HEK293 (cell line): ENCODE measurements around the gene SLIT1.

Experiments
- CTCF ChIA-PET: fragments of 350-600 bp; formaldehyde crosslinking; extraction: SDS; loops from one replicate; lab custom pipeline; 2021; ENCODE audit warnings: antibody characterized with exemption; lab: Yijun Ruan, JAX
- POLR2A ChIA-PET: fragments of 300-600 bp; formaldehyde crosslinking; extraction: SDS; loops from one replicate; lab custom pipeline; 2020; ENCODE audit warnings: antibody characterized with exemption, inconsistent platforms; lab: Yijun Ruan, JAX
- H3K27ac ChIP-seq: fragments of 200-500 bp; sonication (Bioruptor generic); 2 replicates; pipeline ENCODE4 v1.5.1; 2014; ENCODE audit warnings: low read depth, low read length, control low read depth, inconsistent platforms; ENCODE audit errors: extremely low read depth
- H3K36me3 ChIP-seq, 2 experiments: fragments of 200-500 bp in 1 of 2; sonication (Bioruptor generic) in 1 of 2; 1 replicate in 1 of 2; 2 replicates in 1 of 2; pipeline ENCODE4 v1.5.1; 2014 to 2017; ENCODE audit warnings: inconsistent platforms in 2 of 2, low read length in 2 of 2; ENCODE audit not compliant: control insufficient read depth in 2 of 2, insufficient read depth in 1 of 2
- H3K4me1 ChIP-seq: fragments of 200-500 bp; sonication (Bioruptor generic); 2 replicates; pipeline ENCODE4 v1.5.1; 2014; ENCODE audit warnings: mild to moderate bottlenecking, low read length, inconsistent platforms; ENCODE audit not compliant: control insufficient read depth, insufficient read depth
- H3K4me3 ChIP-seq: 2 replicates; pipeline ENCODE4 v1.5.1; 2011; ENCODE audit warnings: low read depth, mild to moderate bottlenecking, control low read depth, low read length, moderate library complexity
- H3K9me3 ChIP-seq: fragments of 200-500 bp; sonication (Bioruptor generic); 2 replicates; pipeline ENCODE4 v1.5.1; 2014; ENCODE audit warnings: low read depth, low read length, inconsistent platforms; ENCODE audit not compliant: control insufficient read depth, insufficient read depth
- BCL11B ChIP-seq: fragments of 450-650 bp; formaldehyde crosslinking; IDR thresholded peaks from 2 replicates; pipeline ENCODE4 v1.5.1; 2016; ENCODE audit warnings: low read depth, missing biosample characterization, missing genetic modification characterization
- BCL6B ChIP-seq: fragments of 450-650 bp; formaldehyde crosslinking; IDR thresholded peaks from 2 replicates; pipeline ENCODE4 v1.5.1; 2017; ENCODE audit warnings: missing biosample characterization, missing genetic modification characterization
- FEZF1 ChIP-seq: fragments of 450-650 bp; formaldehyde crosslinking; IDR thresholded peaks from 2 replicates; pipeline ENCODE4 v1.5.1; 2016; ENCODE audit warnings: missing biosample characterization, missing genetic modification characterization
- GLIS1 ChIP-seq: fragments of 450-650 bp; formaldehyde crosslinking; IDR thresholded peaks from 2 replicates; pipeline ENCODE4 v1.5.1; 2016; ENCODE audit warnings: missing biosample characterization, missing genetic modification characterization
- PRDM10 ChIP-seq: fragments of 450-650 bp; formaldehyde crosslinking; IDR thresholded peaks from 2 replicates; pipeline ENCODE4 v1.5.1; 2016; ENCODE audit warnings: missing biosample characterization, missing genetic modification characterization
- ZBTB11 ChIP-seq: fragments of 450-650 bp; formaldehyde crosslinking; conservative IDR thresholded peaks from 2 replicates; pipeline ENCODE4 v1.5.1; 2016; ENCODE audit warnings: low read depth, missing biosample characterization, missing genetic modification characterization
- ZBTB17 ChIP-seq: fragments of 450-650 bp; formaldehyde crosslinking; IDR thresholded peaks from 2 replicates; pipeline ENCODE4 v1.5.1; 2016; ENCODE audit warnings: missing biosample characterization, missing genetic modification characterization
- ZNF221 ChIP-seq: fragments of 450-650 bp; formaldehyde crosslinking; IDR thresholded peaks from 2 replicates; pipeline ENCODE4 v1.5.1; 2017; ENCODE audit warnings: missing biosample characterization, missing genetic modification characterization, borderline replicate concordance
- ZNF23 ChIP-seq: fragments of 450-650 bp; formaldehyde crosslinking; IDR thresholded peaks from 2 replicates; pipeline ENCODE4 v1.5.1; 2016; ENCODE audit warnings: missing biosample characterization, missing genetic modification characterization, borderline replicate concordance
- ZNF274 ChIP-seq, 2 experiments: fragments of 200-500 bp in 1 of 2; fragments of 450-650 bp in 1 of 2; sonication (Bioruptor generic) in 1 of 2; formaldehyde crosslinking in 1 of 2; IDR thresholded peaks; 2 replicates each; pipeline versions ENCODE4 v1.5.1 to v1.6.1; 2014 to 2016; ENCODE audit warnings: borderline replicate concordance in 1 of 2, inconsistent platforms in 1 of 2, low read length in 1 of 2, missing biosample characterization in 1 of 2, missing genetic modification characterization in 1 of 2
- ZNF404 ChIP-seq: fragments of 450-650 bp; formaldehyde crosslinking; IDR thresholded peaks from 2 replicates; pipeline ENCODE4 v1.5.1; 2017; ENCODE audit warnings: missing biosample characterization, missing genetic modification characterization
- ZNF558 ChIP-seq: fragments of 450-650 bp; formaldehyde crosslinking; IDR thresholded peaks from 2 replicates; pipeline ENCODE4 v1.5.1; 2016; ENCODE audit warnings: missing biosample characterization, missing genetic modification characterization
- ZNF664 ChIP-seq: fragments of 450-650 bp; formaldehyde crosslinking; IDR thresholded peaks from 2 replicates; pipeline ENCODE4 v1.5.1; 2016; ENCODE audit warnings: missing biosample characterization, missing genetic modification characterization
- ZSCAN23 ChIP-seq: fragments of 450-650 bp; formaldehyde crosslinking; IDR thresholded peaks from 2 replicates; pipeline ENCODE4 v1.5.1; 2016; ENCODE audit warnings: missing biosample characterization, missing genetic modification characterization
- ZSCAN4 ChIP-seq: fragments of 450-650 bp; formaldehyde crosslinking; IDR thresholded peaks from 2 replicates; pipeline ENCODE4 v1.5.1; 2017; ENCODE audit warnings: missing biosample characterization, missing genetic modification characterization

The SLIT1 gene

GRCh38 chr10:97028832-97029178 is 157.0 kb downstream of the SLIT1 start:
- H3K9me3 ChIP-seq, result no peaks in the 10 kb centered on the region
- CTCF ChIA-PET, result interaction anchor here (6.5 kb wide), 1 partner anchor 8 kb away, joined by 73 read pairs; no protein-coding TSS in a partner anchor
- no peaks in the 10 kb centered on the region for H3K36me3 ChIP-seq
- no peak for TF ChIP-seq ZNF274 (IDR thresholded peaks at IDR 0.05; ENCODE audit: low read length)
- TF ChIP-seq ZNF274 (tag by site-specific recombination; IDR thresholded peaks at IDR 0.05; ENCODE audit: borderline replicate concordance), result no peak
- TF ChIP-seq ZBTB17 (tag by site-specific recombination), result peak; percentile 56; the same call in 1 of the 2 replicates
- TF ChIP-seq ZNF23 (tag by site-specific recombination), result peak; percentile 66; the same call in 1 of the 2 replicates
- TF ChIP-seq, all 188 proteins: peak for 2
- H3K4me1 ChIP-seq, result peaks cover 11% of the 10 kb centered on the region; the same call in 1 of the 2 replicates
- no peak overlapping the region for H3K4me3 ChIP-seq
- no peak overlapping the region for H3K27ac ChIP-seq
- POLR2A ChIA-PET, result no interaction called here

GRCh38 chr10:97028126-97028831 is 157.5 kb downstream of the SLIT1 start:
- POLR2A ChIA-PET, result no interaction called here

GRCh38 chr10:97025613-97026242 is 160.0 kb downstream of the SLIT1 start:
- ChIA-PET POLR2A (no interaction called here), CTCF (interaction anchor here (0.6 to 6.5 kb wide), 43 partner anchors 8 to 810 kb away, joined by 3 to 73 read pairs (median 3); no protein-coding TSS in a partner anchor)
- TF ChIP-seq ZBTB11 (tag by site-specific recombination) (no peak), BCL11B (tag by site-specific recombination) (no peak), ZNF664 (tag by site-specific recombination) (no peak), ZNF221 (tag by site-specific recombination) (no peak), ZSCAN4 (tag by site-specific recombination) (no peak)

More at GRCh38 chr10:97028126-97028831, 157.5 kb downstream of the SLIT1 start:
- Histone ChIP-seq H3K4me1 (peaks cover 11% of the 10 kb centered on the region; the same call in 1 of the 2 replicates), H3K27ac (no peak overlapping the region), H3K36me3 (no peaks in the 10 kb centered on the region), H3K9me3 (no peaks in the 10 kb centered on the region), H3K4me3 (no peak overlapping the region)
- TF ChIP-seq GLIS1 (tag by site-specific recombination) (0 out of 2 replicates have a peak, but pooled peaks have one; percentile 18), ZNF558 (tag by site-specific recombination) (no peak), ZSCAN23 (tag by site-specific recombination) (no peak), FEZF1 (tag by site-specific recombination) (peak; percentile 35; the same call in 1 of the 2 replicates), ZNF404 (tag by site-specific recombination) (no peak), PRDM10 (tag by site-specific recombination) (peak; percentile 53; the same call in 1 of the 2 replicates), BCL6B (0 out of 2 replicates have a peak, but pooled peaks have one; percentile 66)
- CTCF ChIA-PET, result interaction anchor here (1.0 to 6.5 kb wide), 3 partner anchors 9 to 182 kb away, joined by 4 to 73 read pairs (median 12); no protein-coding TSS in a partner anchor

More at GRCh38 chr10:97025613-97026242, 160.0 kb downstream of the SLIT1 start:
- Histone ChIP-seq H3K9me3 (no peaks in the 10 kb centered on the region), H3K27ac (no peak overlapping the region), H3K4me1 (peaks cover 11% of the 10 kb centered on the region; the same call in 1 of the 2 replicates), H3K4me3 (no peak overlapping the region), H3K36me3 (no peaks in the 10 kb centered on the region)
